HG02885 (cell line): ENCODE measurements around the gene LIN7B.
"Not testable (repeated sequence)": the region's sequence is repeated elsewhere in the genome, so short reads cannot be mapped to it uniquely, and the experiment has no call there.

Source experiments
- ATAC-seq: cut with Tn5 transposase; IDR thresholded peaks from one replicate; pipeline ENCODE4 v1.9.1; 2021; ENCODE audit warnings: mild to moderate bottlenecking; ENCODE audit not compliant: unreplicated experiment, poor library complexity

LIN7B gene

DNA sequence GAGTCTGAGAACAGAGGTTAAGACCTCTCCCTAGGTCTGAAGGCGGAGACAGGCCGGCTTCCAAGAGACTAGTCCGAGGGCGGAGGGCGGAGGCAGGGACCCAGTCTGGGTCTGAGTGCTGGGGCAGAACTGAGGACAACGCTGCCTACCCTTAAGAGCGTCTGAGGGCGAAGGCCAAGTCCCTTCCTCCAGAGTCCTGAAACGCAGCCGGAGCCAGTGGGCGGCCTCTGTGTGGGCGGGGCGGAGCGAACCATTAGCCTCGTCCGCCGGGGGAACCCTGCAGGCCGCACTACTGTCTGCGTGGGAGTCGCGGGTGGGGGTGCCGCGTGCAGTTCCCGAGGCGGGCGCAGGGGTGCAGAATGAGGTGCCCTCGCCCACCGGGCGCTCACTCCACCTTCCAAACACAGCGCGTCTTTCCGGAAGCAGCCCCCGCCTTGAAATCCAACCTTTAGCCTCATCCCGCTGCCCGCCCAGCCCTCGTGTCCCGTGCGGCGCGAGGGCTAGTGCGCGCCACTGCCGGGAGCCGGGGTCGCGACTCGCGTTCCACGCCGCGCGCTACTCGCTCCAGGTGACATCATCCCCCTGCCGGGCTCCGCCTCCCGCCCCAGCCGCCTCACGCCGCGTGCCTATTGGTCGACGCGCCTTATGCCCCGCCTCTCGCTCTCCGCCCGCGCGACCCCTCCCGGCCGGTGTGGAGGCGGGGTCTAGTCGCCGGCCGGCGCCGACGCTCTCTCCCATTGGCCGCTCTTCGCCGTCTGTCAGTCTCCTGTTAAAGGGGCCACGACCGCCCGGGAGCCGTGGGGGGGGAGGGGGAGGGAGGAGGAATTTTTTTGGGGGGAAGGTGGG is 4.6 kb downstream of the LIN7B start, which contains the start of gene C19orf73:
TSS of gene C19orf73 (minus strand) at position 579 of the 846 bp plus-strand sequence. CDS start at position 458, 121 bp downstream.
- peak; percentile 83 for ATAC-seq

- no peak for ATAC-seq
Measured at GRCh38 chr19:49119411-49120324, 5.5 kb downstream of the LIN7B start, which contains the start of gene PPFIA3. PPFIA3 (plus strand) TSS chr19:49119544; CDS start chr19:49127874, 8,330 bp downstream.

DNA sequence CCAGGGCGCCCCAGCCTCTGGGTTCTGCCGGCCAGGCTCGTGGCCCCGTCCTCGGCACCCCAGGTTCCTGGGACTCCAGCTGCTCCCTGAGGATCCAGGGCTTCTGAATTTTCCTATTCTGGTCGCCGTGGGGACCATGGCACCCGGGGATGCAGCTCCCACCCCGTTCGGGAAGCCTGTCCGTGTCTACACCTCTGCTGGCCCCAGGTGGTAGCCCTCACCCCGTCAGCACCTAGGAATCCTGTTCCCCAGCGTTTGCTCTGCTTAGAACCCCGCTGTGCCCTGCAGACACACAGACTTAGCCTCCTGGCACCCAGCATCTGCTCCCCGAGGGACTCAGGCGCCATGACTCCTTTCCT is 6.1 kb downstream of the LIN7B start:
- ATAC-seq: no peak

DNA sequence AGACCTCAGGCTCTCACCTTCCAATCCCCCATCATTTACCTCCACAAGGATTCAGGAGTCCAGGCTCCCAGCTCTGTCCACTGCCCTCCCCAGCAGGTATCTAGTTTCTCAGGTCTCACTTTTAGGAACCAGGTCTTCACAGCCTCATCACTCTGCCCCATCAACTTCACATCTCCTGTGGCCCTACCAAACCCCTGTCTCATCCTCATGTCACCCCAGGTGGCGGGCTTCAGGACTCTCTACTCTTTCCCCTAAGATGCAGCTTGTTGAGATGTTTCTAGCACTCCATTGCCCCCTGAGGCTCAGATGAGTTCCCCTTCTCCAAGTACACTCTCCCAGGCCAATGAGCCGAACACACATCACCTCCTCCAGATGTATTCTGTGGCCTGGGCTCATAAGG is 6.7 kb downstream of the LIN7B start:
- ATAC-seq: no peak

DNA sequence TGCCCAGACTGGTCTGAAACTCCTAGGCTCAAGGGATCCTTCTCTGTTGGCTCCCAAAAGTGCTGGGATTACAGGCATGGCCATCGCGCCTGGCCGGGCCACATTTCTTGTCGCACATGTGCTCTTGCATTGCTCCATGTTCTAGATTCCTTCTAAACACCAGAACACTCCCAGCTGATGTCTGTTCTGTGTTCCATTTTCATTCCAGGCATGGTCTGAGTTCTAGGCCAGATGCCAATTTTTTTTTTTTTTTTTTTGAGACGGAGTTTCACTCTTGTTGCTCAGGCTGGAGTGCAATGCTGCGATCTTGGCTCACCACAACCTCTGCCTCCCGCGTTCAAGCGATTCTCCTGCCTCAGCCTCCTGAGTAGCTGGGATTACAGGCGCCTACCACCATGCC is 7.7 kb downstream of the LIN7B start:
- not testable (repeated sequence) for ATAC-seq

DNA sequence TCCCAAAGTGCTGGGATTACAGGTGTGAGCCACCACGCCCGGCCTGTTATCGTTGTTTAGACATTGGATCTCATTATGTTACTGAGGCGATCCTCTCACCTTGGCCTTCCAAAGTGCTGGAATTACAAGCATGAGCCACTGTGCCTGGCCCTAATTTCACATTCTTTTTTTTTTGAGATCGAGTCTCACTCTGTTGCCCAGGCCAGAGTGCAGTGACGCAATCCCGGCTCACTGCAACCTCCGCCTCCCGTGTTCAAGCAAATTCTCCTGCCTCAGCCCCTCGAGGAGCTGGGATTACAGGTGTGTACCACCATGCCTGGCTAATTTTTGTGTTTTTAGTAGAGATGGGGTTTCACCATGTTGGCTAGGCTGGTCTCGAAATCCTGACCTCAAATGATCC is 9.1 kb downstream of the LIN7B start:
- not testable (repeated sequence) for ATAC-seq

DNA sequence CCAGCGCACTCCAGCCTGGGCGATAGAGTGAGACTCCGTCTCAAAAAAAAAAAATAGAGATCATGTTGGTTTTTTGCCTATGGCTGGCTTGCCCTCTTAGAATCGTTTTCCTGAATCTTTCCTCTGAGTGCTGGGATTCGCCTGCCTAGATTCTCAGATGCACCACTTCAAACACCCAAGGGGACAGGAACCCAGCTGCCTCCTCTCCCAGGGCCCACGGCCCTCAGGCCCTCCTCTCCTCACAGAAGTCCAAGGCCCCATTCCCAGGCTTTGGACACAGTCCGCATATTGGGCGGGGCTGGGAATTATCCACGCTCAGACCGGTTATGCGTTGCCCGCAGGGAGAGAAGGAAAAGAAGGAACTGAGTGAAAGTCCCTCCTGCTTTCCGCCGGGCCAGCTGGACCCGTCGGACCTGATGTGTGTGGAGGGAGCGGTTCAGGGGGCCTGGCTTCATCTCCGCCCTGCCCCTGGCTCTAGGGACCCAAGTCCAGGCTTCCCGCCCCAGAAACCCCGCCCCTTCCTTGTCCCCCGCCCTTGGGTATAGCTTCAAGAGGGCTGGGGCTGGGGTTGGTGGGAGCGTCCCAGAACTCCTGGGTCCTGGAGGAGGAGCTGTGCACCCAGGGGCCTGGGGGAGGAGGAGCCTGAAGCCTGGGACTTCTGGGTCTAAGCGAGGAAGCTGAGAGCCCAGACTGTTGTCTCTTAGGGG is 11.0 kb downstream of the LIN7B start:
- ATAC-seq: no peak

DNA sequence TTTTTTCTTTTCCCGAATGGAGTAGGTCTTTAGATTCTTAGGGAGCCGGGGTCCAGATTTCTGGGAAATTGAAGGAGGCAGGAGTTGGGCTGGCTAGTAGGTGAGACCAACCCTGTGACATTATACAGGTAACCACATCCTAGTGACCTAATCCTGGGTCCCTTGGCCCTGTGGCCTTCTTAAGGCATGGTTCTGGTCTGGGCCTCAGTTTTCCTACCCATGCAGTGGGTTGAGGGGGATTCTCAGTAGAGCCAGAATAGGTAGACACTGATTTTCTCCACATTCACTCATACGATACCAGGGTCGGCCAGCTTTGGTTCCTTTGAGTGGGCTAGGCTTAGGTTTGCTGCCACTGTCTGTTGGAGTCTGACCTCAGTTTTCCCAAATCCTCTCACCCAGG is 12.4 kb downstream of the LIN7B start:
- no peak for ATAC-seq

GRCh38 chr19:49127225-49127624 is 13.1 kb downstream of the LIN7B start:
- ATAC-seq: not testable (repeated sequence)

DNA sequence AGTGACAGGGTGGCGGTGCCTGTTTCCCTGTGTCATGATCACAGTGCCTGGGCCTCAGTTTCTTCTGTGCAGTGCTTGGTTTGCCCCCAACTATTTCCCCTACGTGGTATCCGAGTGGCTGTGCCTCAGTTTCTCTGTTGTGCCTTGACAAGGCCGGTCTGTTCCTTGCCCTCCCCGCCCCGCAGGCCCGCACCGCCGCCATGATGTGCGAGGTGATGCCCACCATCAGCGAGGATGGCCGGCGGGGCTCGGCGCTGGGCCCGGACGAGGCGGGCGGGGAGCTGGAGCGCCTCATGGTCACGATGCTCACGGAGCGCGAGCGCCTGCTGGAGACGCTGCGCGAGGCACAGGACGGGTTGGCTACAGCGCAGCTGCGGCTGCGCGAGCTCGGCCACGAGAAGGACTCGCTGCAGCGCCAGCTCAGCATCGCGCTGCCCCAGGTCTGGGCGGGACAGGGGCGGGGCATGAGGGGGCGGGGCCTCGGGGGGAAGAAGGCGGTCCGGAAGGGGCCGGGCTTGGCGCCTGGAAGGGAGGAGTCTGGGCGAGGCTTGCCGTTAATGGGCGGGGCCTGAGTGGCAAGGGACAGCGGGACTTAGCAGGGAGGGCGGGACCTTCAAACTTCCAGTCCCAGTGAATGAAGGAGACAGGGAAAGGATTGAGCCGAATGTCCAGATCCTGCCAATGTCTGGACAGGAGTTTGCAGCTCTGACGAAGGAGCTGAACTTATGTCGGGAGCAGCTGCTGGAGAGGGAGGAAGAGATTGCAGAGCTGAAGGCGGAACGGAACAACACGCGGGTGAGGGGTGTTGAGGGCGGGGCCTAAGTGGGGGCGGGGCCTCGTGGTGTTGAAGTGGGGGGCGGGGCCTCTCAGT is 13.7 kb downstream of the LIN7B start:
- ATAC-seq: peak; percentile 93

DNA sequence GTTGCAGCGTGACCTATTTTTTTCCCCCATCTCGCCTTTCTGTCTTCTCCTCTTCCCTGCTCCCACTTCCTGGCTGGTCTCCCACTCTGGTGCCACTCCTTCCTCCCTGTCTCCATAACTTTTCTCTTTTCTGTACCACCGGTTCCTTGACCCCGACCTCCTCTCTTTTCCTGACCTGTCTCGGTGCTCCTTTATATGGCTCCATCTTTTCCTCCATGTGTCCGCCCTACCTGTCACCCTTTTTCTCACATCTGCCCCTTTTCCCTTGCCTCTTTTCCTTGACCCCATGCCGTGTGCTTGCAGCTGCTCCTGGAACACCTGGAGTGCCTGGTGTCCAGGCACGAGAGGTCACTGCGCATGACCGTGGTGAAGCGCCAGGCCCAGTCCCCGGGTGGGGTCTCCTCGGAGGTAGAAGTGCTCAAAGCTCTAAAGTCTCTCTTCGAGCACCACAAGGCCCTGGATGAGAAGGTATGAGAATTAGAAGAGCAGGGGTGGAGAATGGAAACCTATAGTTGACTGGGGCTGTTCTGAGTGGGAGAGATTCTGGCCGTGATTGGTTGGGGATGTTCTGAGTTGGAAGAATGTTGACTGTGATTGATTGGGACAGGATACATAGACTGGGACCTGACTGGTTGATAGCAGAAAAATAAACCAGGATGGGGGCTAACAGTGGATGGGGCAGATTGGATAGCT is 14.5 kb downstream of the LIN7B start:
- no peak for ATAC-seq

DNA sequence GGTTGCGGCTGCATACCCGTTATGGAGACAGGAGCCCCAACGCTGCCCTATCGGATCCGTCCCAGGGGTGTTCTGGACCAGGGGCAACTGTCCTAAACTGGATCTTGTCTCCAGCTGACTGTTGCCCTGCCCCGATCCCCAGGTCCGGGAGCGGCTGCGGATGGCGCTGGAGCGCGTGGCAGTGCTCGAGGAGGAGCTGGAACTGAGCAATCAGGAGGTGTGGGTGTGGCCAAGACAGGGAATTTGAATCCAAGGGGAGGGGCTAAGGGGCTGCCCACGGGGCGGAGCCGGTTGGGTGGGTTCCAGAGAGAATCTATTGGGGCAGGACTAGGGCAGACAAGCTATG is 15.0 kb downstream of the LIN7B start:
- ATAC-seq: no peak

GRCh38 chr19:49130325-49130724 is 16.2 kb downstream of the LIN7B start:
- no peak for ATAC-seq

DNA sequence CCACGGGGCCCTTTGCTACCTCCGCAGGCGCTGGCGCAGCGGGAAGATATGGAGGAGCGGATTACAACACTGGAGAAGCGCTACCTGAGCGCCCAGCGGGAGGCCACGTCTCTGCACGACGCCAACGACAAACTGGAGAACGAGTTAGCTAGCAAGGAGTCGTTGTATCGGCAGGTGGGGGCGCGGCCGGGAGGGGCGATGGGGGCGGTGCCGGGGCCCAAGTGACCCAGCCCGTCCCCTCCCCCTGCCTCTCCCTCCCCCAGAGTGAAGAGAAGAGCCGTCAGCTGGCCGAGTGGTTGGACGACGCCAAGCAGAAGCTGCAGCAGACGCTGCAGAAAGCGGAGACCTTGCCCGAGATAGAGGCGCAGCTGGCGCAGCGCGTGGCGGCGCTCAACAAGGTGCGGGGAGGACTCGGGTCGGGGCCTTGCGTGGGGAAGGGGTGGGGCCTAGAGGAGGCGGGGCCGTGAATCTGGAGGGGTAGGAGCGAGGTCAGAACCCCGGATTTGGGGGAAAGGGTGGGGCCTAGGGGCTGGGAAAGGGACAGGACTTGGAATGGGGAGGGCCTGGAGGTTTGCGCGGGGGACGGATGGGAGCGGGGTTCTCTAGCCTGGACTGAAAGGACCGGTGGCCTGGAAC is 18.9 kb downstream of the LIN7B start:
- no peak for ATAC-seq

- no peak for ATAC-seq
Measured at GRCh38 chr19:49133621-49134454, 19.7 kb downstream of the LIN7B start.

GRCh38 chr19:49135686-49136085 is 21.5 kb downstream of the LIN7B start:
- ATAC-seq: no peak

GRCh38 chr19:49136771-49137171 is 22.6 kb downstream of the LIN7B start:
- no peak for ATAC-seq

DNA sequence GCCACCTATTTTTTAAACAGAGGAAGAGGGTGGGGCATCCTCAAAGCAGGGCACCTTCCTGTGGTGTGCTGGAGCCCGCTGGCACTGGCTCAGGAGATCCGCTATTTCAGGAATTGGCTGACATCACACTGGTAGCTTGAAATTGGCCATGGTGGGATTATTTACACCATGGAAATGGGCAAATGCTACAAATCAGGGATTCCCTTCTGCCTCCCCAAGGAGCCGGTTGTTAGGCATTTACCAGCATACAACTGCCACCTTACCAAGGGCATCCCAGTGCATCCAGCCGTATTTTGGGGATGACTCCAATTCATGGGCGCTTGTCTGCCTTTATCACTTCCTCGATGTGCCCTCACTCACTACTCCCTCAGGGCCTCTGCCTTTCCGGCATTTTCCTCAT is 26.8 kb downstream of the LIN7B start:
- ATAC-seq: no peak
